ENCODE results near the gene CREB3L4. TPM values are rescaled to one million over a fixed set of nuclear protein-coding genes. Genes with fewer than 3 reads are reported as not detected.

The CREB3L4 gene
- 15.3 TPM for polyA plus RNA-seq (2012; ENCODE audit: missing spikeins)

GRCh38 chr1:153967107-153967999 lies at the start of gene CREB3L4:
Gene CREB3L4 (plus strand): TSS chr1:153967902. CDS start chr1:153968526, 624 bp downstream.
- peak; percentile 93 for FAIRE-seq
- peak; percentile 80 for TF ChIP-seq POLR2AphosphoS5 (IDR thresholded peaks at IDR 0.05; ENCODE audit: low read depth, low read length)
- TF ChIP-seq POLR2A (IDR thresholded peaks at IDR 0.05; ENCODE audit: low read depth, low read length), result peak; percentile 80
- TF ChIP-seq TAF1 (IDR thresholded peaks at IDR 0.05; ENCODE audit: borderline replicate concordance, low read depth, low read length), result peak; percentile 66

GRCh38 chr1:153919876-153920852 lies 47.5 kb upstream of the CREB3L4 start:
- DNase-seq (ENCODE audit: insufficient read length) (no peak), FAIRE-seq (no peak)
- TF ChIP-seq POLR2AphosphoS5 (IDR thresholded peaks at IDR 0.05; ENCODE audit: low read depth, low read length) (no peak), TAF1 (IDR thresholded peaks at IDR 0.05; ENCODE audit: borderline replicate concordance, low read depth, low read length) (no peak), POLR2A (IDR thresholded peaks at IDR 0.05; ENCODE audit: low read depth, low read length) (no peak)

More at GRCh38 chr1:153967107-153967999, at the start of gene CREB3L4:
- peak; percentile 85 for DNase-seq (ENCODE audit: insufficient read length)

- TF ChIP-seq POLR2A (IDR thresholded peaks at IDR 0.05; ENCODE audit: low read depth, low read length), result no peak
- DNase-seq (ENCODE audit: insufficient read length) (no peak), FAIRE-seq (no peak)
Measured at GRCh38 chr1:153921080-153921802, 46.5 kb upstream of the CREB3L4 start.

GRCh38 chr1:153921803-153922075 lies 46.0 kb upstream of the CREB3L4 start:
- TF ChIP-seq TAF1 (IDR thresholded peaks at IDR 0.05; ENCODE audit: borderline replicate concordance, low read depth, low read length) (no peak), POLR2A (IDR thresholded peaks at IDR 0.05; ENCODE audit: low read depth, low read length) (no peak), POLR2AphosphoS5 (IDR thresholded peaks at IDR 0.05; ENCODE audit: low read depth, low read length) (no peak)
- DNase-seq (ENCODE audit: insufficient read length) (no peak), FAIRE-seq (no peak)

GRCh38 chr1:153922076-153922971 lies 45.4 kb upstream of the CREB3L4 start:
- TF ChIP-seq POLR2AphosphoS5 (IDR thresholded peaks at IDR 0.05; ENCODE audit: low read depth, low read length), result 0 out of 2 replicates have a peak, but pooled peaks have one; percentile 32
- no peak for TF ChIP-seq POLR2A (IDR thresholded peaks at IDR 0.05; ENCODE audit: low read depth, low read length)
- FAIRE-seq (peak; percentile 17), DNase-seq (ENCODE audit: insufficient read length) (peak; percentile 52)

GRCh38 chr1:153922972-153923925 lies 44.5 kb upstream of the CREB3L4 start, which contains the start of gene GATAD2B:
Gene GATAD2B (minus strand): TSS chr1:153922972. CDS start chr1:153828347, 94,625 bp downstream.
- DNase-seq (ENCODE audit: insufficient read length), result peak; percentile 91
- FAIRE-seq, result peak; percentile 86
- TF ChIP-seq POLR2AphosphoS5 (IDR thresholded peaks at IDR 0.05; ENCODE audit: low read depth, low read length) (peak; percentile 64; the same call in 1 of the 2 replicates), POLR2A (IDR thresholded peaks at IDR 0.05; ENCODE audit: low read depth, low read length) (peak; percentile 76; the same call in 1 of the 2 replicates), TAF1 (IDR thresholded peaks at IDR 0.05; ENCODE audit: borderline replicate concordance, low read depth, low read length) (peak; percentile 48; the same call in 1 of the 2 replicates)

GRCh38 chr1:153926405-153926804 lies 41.3 kb upstream of the CREB3L4 start:
- DNase-seq (ENCODE audit: insufficient read length) (no peak), FAIRE-seq (no peak)
- TF ChIP-seq TAF1 (IDR thresholded peaks at IDR 0.05; ENCODE audit: borderline replicate concordance, low read depth, low read length) (no peak), POLR2AphosphoS5 (IDR thresholded peaks at IDR 0.05; ENCODE audit: low read depth, low read length) (no peak), POLR2A (IDR thresholded peaks at IDR 0.05; ENCODE audit: low read depth, low read length) (no peak)

GRCh38 chr1:153928245-153928644 lies 39.5 kb upstream of the CREB3L4 start:
- TF ChIP-seq TAF1 (IDR thresholded peaks at IDR 0.05; ENCODE audit: borderline replicate concordance, low read depth, low read length) (no peak), POLR2A (IDR thresholded peaks at IDR 0.05; ENCODE audit: low read depth, low read length) (no peak), POLR2AphosphoS5 (IDR thresholded peaks at IDR 0.05; ENCODE audit: low read depth, low read length) (no peak)
- FAIRE-seq (no peak), DNase-seq (ENCODE audit: insufficient read length) (no peak)

GRCh38 chr1:153928791-153929341 lies 38.8 kb upstream of the CREB3L4 start:
- DNase-seq (ENCODE audit: insufficient read length) (no peak), FAIRE-seq (no peak)
- TF ChIP-seq TAF1 (IDR thresholded peaks at IDR 0.05; ENCODE audit: borderline replicate concordance, low read depth, low read length) (no peak), POLR2AphosphoS5 (IDR thresholded peaks at IDR 0.05; ENCODE audit: low read depth, low read length) (no peak), POLR2A (IDR thresholded peaks at IDR 0.05; ENCODE audit: low read depth, low read length) (no peak)
